HG03139 (cell line): ENCODE measurements around the gene GPR39.

ENCODE experiments used
- ATAC-seq: cut with Tn5 transposase; IDR thresholded peaks from one replicate; pipeline ENCODE4 v1.9.1; 2021; ENCODE audit not compliant: unreplicated experiment

Gene GPR39

GRCh38 chr2:132559921-132560320, 143.3 kb downstream of the GPR39 start:
- ATAC-seq, result no peak

- no peak for ATAC-seq
Observed at GRCh38 chr2:132560562-132560961, 144.0 kb downstream of the GPR39 start.

GRCh38 chr2:132562245-132562644, 145.6 kb downstream of the GPR39 start:
- ATAC-seq, result no peak

GRCh38 chr2:132564065-132564464, 147.5 kb downstream of the GPR39 start:
- no peak for ATAC-seq

GRCh38 chr2:132566379-132566778, 149.8 kb downstream of the GPR39 start:
- ATAC-seq, result no peak

- no peak for ATAC-seq
Observed at GRCh38 chr2:132567682-132568081, 151.1 kb downstream of the GPR39 start.

- no peak for ATAC-seq
Observed at GRCh38 chr2:132568656-132569055, 152.1 kb downstream of the GPR39 start.

GRCh38 chr2:132573444-132574007, 156.9 kb downstream of the GPR39 start:
- ATAC-seq, result no peak

GRCh38 chr2:132577686-132578085, 161.1 kb downstream of the GPR39 start:
- no peak for ATAC-seq

- no peak for ATAC-seq
Observed at GRCh38 chr2:132581591-132581990, 165.0 kb downstream of the GPR39 start.

GRCh38 chr2:132581991-132582738, 165.6 kb downstream of the GPR39 start:
- no peak for ATAC-seq

GRCh38 chr2:132583666-132584360, 167.2 kb downstream of the GPR39 start:
- ATAC-seq, result no peak

GRCh38 chr2:132584976-132585817, 168.6 kb downstream of the GPR39 start:
- no peak for ATAC-seq

GRCh38 chr2:132586101-132586511, 169.5 kb downstream of the GPR39 start:
- ATAC-seq, result no peak

- no peak for ATAC-seq
Observed at GRCh38 chr2:132586835-132587234, 170.2 kb downstream of the GPR39 start.

GRCh38 chr2:132588576-132588975, 172.0 kb downstream of the GPR39 start:
- no peak for ATAC-seq

- ATAC-seq, result no peak
Observed at GRCh38 chr2:132589111-132589830, 172.7 kb downstream of the GPR39 start.

- no peak for ATAC-seq
Observed at GRCh38 chr2:132589966-132590365, 173.4 kb downstream of the GPR39 start.

GRCh38 chr2:132593171-132593570, 176.6 kb downstream of the GPR39 start:
- ATAC-seq, result no peak

- no peak for ATAC-seq
Observed at GRCh38 chr2:132595186-132595585, 178.6 kb downstream of the GPR39 start.

- no peak for ATAC-seq
Observed at GRCh38 chr2:132595693-132596092, 179.1 kb downstream of the GPR39 start.
